Transverse colon (tissue), 4 donors: ENCODE results near the gene ZNF844. TPM values are rescaled to one million over a fixed set of nuclear protein-coding genes. Genes with fewer than 3 reads are reported as not detected.
"Not testable (repeated sequence)": the region's sequence is repeated elsewhere in the genome, so short reads cannot be mapped to it uniquely, and the experiment has no call there.

Source experiments
- DNase-seq: peaks from one replicate; pipeline ENCODE4 v3.0.0-alpha.2; 2019
- H3K27ac ChIP-seq, 4 donors: fragments of 200-600 bp; sonication (generic); 2 replicates each; pipeline ENCODE4 v1.5.1; 2016 to 2018; ENCODE audit warnings: inconsistent platforms in 4 of 4
- H3K27me3 ChIP-seq: fragments of 200-600 bp; sonication (generic); 2 replicates; pipeline ENCODE4 v1.5.1; 2017; ENCODE audit warnings: inconsistent platforms
- H3K36me3 ChIP-seq, 4 donors: fragments of 200-600 bp; sonication (generic); 2 replicates each; pipeline ENCODE4 v1.5.1; 2017 to 2019; ENCODE audit warnings: inconsistent platforms in 4 of 4
- H3K4me1 ChIP-seq, 4 donors: fragments of 200-600 bp; sonication (generic); 2 replicates each; pipeline ENCODE4 v1.5.1; 2017 to 2020; ENCODE audit warnings: inconsistent platforms in 4 of 4
- H3K4me3 ChIP-seq, 4 donors: fragments of 200-600 bp; sonication (generic); 1 replicate in 1 of 4; 2 replicates in 3 of 4; pipeline versions ENCODE4 v1.5.1 to v1.6.1; 2017 to 2019; ENCODE audit warnings: inconsistent platforms in 4 of 4
- H3K9me3 ChIP-seq, 2 donors: fragments of 200-600 bp; sonication (generic); 2 replicates each; pipeline ENCODE4 v1.5.1; 2017 to 2019; ENCODE audit warnings: inconsistent platforms in 2 of 2
- CTCF ChIP-seq, 5 experiments: fragments of 200-600 bp in 3 of 5; fragments of 450-650 bp in 2 of 5; sonication (generic) in 3 of 5; IDR thresholded peaks; 1 replicate in 2 of 5; 2 replicates in 3 of 5; pipeline ENCODE4 v1.5.1; 2016 to 2017; ENCODE audit warnings: antibody characterized with exemption in 5 of 5, inconsistent platforms in 3 of 5, mild to moderate bottlenecking in 2 of 5, moderate library complexity in 1 of 5
- EP300 ChIP-seq: sonication (generic); formaldehyde crosslinking; IDR thresholded peaks from one replicate; pipeline ENCODE4 v1.6.1; 2017; ENCODE audit warnings: antibody characterized with exemption, low read depth
- POLR2A ChIP-seq: fragments of 450-650 bp; IDR thresholded peaks from one replicate; pipeline ENCODE4 v1.6.1; 2016; ENCODE audit warnings: antibody characterized with exemption, mild to moderate bottlenecking, moderate library complexity
- POLR2AphosphoS5 ChIP-seq, 3 donors: sonication (generic); formaldehyde crosslinking; IDR thresholded peaks; one replicate each; pipeline ENCODE4 v1.6.1; 2016; ENCODE audit warnings: antibody characterized with exemption in 3 of 3
- WGBS, 2 donors: methylation state at CpG; one replicate each; pipeline ENCODE4 v1.1.5; 2018; ENCODE audit warnings: low coverage in 1 of 2; 5-methylcytosine and 5-hydroxymethylcytosine counted together
- in situ Hi-C, 4 donors: fragments of 200-750 bp; cut with MboI; loops; one replicate each; pipeline versions ENCODE4 v1.15.0 to v1.15.1; 2017; ENCODE audit warnings: low sequenced_read_pairs in 3 of 4, low pct_ligation_motif_present in 1 of 4, low pct_unique_long_range_greater_than_20kb in 1 of 4
- intact Hi-C: fragments of 100-400 bp; cut with DNase I; formaldehyde crosslinking; loops from one replicate; pipeline ENCODE4 v1.15.1; 2023; ENCODE audit warnings: low total_unique reads
- total RNA-seq, 4 donors: library from RNA; depleted of rRNA; stranded (reverse); fragments of >200 nt; gene quantifications; one replicate each; pipeline ENCODE4 v1.1.0, GENCODE V29; 2016

ZNF844 gene
- total RNA-seq, 4 donors from 2014 or later, result 8.6 to 15.3 (median 12.5) TPM

- peaks cover 0 to 6% (median 3%) of the 10 kb centered on the region in 4 donors for H3K36me3 ChIP-seq
- in situ Hi-C loops (no loop called here), intact Hi-C loops (no loop called here)
- H3K4me1 ChIP-seq, result peaks cover 0 to 14% (median 11%) of the 10 kb centered on the region in 4 donors
- H3K4me3 ChIP-seq, result no peak overlapping the region
- WGBS, 2 donors, result 97% methylated on average over 2 of the region's 2 CpGs; no CpG with 5 or more reads in 1 of the 2 donors
- H3K27me3 ChIP-seq, result no peaks in the 10 kb centered on the region
- no peak overlapping the region for H3K27ac ChIP-seq
- DNase-seq, result no peak
- H3K9me3 ChIP-seq, result peaks cover 23 to 30% of the 10 kb centered on the region in 2 donors
- TF ChIP-seq POLR2AphosphoS5 (IDR thresholded peaks at IDR 0.05), result no peak
- TF ChIP-seq CTCF (IDR thresholded peaks at IDR 0.05), result no peak
- TF ChIP-seq POLR2A, result no peak
- TF ChIP-seq EP300, result no peak
Measured at GRCh38 chr19:12047868-12048267, 16.7 kb upstream of the ZNF844 start.

GRCh38 chr19:12052091-12052496 lies 12.4 kb upstream of the ZNF844 start:
- H3K27me3 ChIP-seq, result no peaks in the 10 kb centered on the region
- TF ChIP-seq POLR2AphosphoS5 (IDR thresholded peaks at IDR 0.05), result no peak
- no peak for TF ChIP-seq EP300
- no peak for TF ChIP-seq CTCF (IDR thresholded peaks at IDR 0.05)
- TF ChIP-seq POLR2A, result no peak
- H3K27ac ChIP-seq, result peak overlapping the region; percentile 75 to 85 (median 82)
- H3K36me3 ChIP-seq, result no peaks in the 10 kb centered on the region
- H3K4me3 ChIP-seq, result peak overlapping the region; percentile 59 to 89 (median 64)
- no peak for DNase-seq
- peaks cover 0 to 19% (median 13%) of the 10 kb centered on the region in 4 donors for H3K4me1 ChIP-seq
- intact Hi-C loops (no loop called here), in situ Hi-C loops (loop anchor here in 2 of 4 donors (10.0 kb wide), 1 partner anchor 93 kb away; the partner anchor contains the start of gene ZNF20 (in 2 of the 2))
- 1 to 3% methylated on average over 13 to 14 of the region's 14 CpGs for WGBS, 2 donors
- no peaks in the 10 kb centered on the region for H3K9me3 ChIP-seq

- Histone ChIP-seq H3K4me3 (peak within 1 kb of the TSS; percentile 59 to 89 (median 64)), H3K9me3 (no peaks in the 10 kb centered on the region), H3K27ac (peak within 1 kb of the TSS; percentile 75 to 85 (median 82)), H3K4me1 (peaks cover 0 to 19% (median 13%) of the 10 kb centered on the region in 4 donors), H3K36me3 (no peaks in the 10 kb centered on the region), H3K27me3 (no peaks in the 10 kb centered on the region)
- TF ChIP-seq POLR2A, result peak; percentile 76
- no peak for TF ChIP-seq EP300
- TF ChIP-seq POLR2AphosphoS5 (IDR thresholded peaks at IDR 0.05), result peak; percentile 90 to 99 (median 93)
- WGBS, 2 donors, result 0 to 1% methylated on average over 1 to 39 of the region's 46 CpGs
- in situ Hi-C loops (loop anchor here in 2 of 4 donors (10.0 kb wide), 1 partner anchor 92 kb away; the partner anchor contains the start of gene ZNF20 (in 2 of the 2)), intact Hi-C loops (no loop called here)
- peak; percentile 93 for DNase-seq
Measured at GRCh38 chr19:12052497-12053169, 11.9 kb upstream of the ZNF844 start, which contains the start of gene ZNF878. ZNF878 (minus strand) TSS chr19:12052961; CDS start chr19:12052801, 160 bp downstream.

- peaks cover 0 to 19% (median 17%) of the 10 kb centered on the region in 4 donors for H3K4me1 ChIP-seq
- 76 to 80% methylated on average over 3 to 5 of the region's 5 CpGs for whole genome bisulfite sequencing, 2 donors
- no peaks in the 10 kb centered on the region for H3K9me3 ChIP-seq
- intact Hi-C loops, result loop anchor here (5.0 kb wide), 1 partner anchor 87 kb away; the partner anchor contains the start of gene ZNF20
- in situ Hi-C loops, result loop anchor here in 3 of 4 donors (5.0 to 10.0 kb wide), 2 partner anchors 87 to 89 kb away; partner anchors contain the start of gene ZNF20 (in 3 of the 3)
- no peak overlapping the region for H3K4me3 ChIP-seq
- DNase-seq, result no peak
- H3K27ac ChIP-seq, result no peak overlapping the region
- H3K36me3 ChIP-seq, result no peaks in the 10 kb centered on the region
- TF ChIP-seq POLR2A, result no peak
- H3K27me3 ChIP-seq, result no peaks in the 10 kb centered on the region
Measured at GRCh38 chr19:12055784-12056183, 8.7 kb upstream of the ZNF844 start.

- Histone ChIP-seq H3K9me3 (peaks cover 98% of the 10 kb centered on the region in 2 donors), H3K27me3 (no peaks in the 10 kb centered on the region), H3K27ac (no peak overlapping the region), H3K36me3 (peaks cover 6 to 80% (median 45%) of the 10 kb centered on the region in 4 donors), H3K4me1 (no peaks in the 10 kb centered on the region), H3K4me3 (peak overlapping the region in 1 of 4 donors; percentile 18)
- intact Hi-C loops (no loop called here), in situ Hi-C loops (no loop called here)
- 81 to 92% methylated on average over 2 to 3 of the region's 3 CpGs for WGBS, 2 donors
- TF ChIP-seq EP300, result no peak
- TF ChIP-seq POLR2A, result no peak
- TF ChIP-seq CTCF (IDR thresholded peaks at IDR 0.05), result no peak
- no peak for DNase-seq
Measured at GRCh38 chr19:12075538-12076139, 11.1 kb downstream of the ZNF844 start.

- intact Hi-C loops, H3K27ac ChIP-seq, H3K4me3 ChIP-seq, DNase-seq, in situ Hi-C loops, H3K27me3 ChIP-seq, H3K4me1 ChIP-seq: not testable (repeated sequence)
- Histone ChIP-seq H3K36me3 (peaks cover 6 to 75% (median 43%) of the 10 kb centered on the region in 4 donors), H3K9me3 (peaks cover 98% of the 10 kb centered on the region in 2 donors)
- 87 to 100% methylated on average over 2 to 3 of the region's 3 CpGs for WGBS, 2 donors
Measured at GRCh38 chr19:12076331-12076730, 11.8 kb downstream of the ZNF844 start.
